Esophagus muscularis mucosa (tissue), 4 donors: ENCODE results near the gene ARID5A. TPM values are rescaled to one million over a fixed set of nuclear protein-coding genes. Genes with fewer than 3 reads are reported as not detected.

ENCODE experiments used
- DNase-seq: peaks from one replicate; pipeline ENCODE4 v3.0.0-alpha.2; 2017; ENCODE audit errors: extremely low spot score
- H3K27ac ChIP-seq, 4 donors: fragments of 200-600 bp; sonication (generic); replicated peaks in 1 of 4; 1 replicate in 3 of 4; 2 replicates in 1 of 4; pipeline ENCODE4 v1.5.1; 2016 to 2019; ENCODE audit warnings: mild to moderate bottlenecking in 1 of 4
- H3K27me3 ChIP-seq, 4 donors: fragments of 200-600 bp; sonication (generic); one replicate each; pipeline versions ENCODE4 v1.5.1 to v1.6.0; 2016 to 2019
- H3K36me3 ChIP-seq, 4 donors: fragments of 200-600 bp; sonication (generic); one replicate each; pipeline ENCODE4 v1.5.1; 2016 to 2019
- H3K4me1 ChIP-seq, 4 donors: fragments of 200-600 bp; sonication (generic); one replicate each; pipeline ENCODE4 v1.5.1; 2016 to 2019
- H3K4me3 ChIP-seq, 4 donors: fragments of 200-600 bp; sonication (generic); 1 replicate in 2 of 4; 2 replicates in 2 of 4; pipeline ENCODE4 v1.5.1; 2016 to 2019; ENCODE audit warnings: mild to moderate bottlenecking in 4 of 4, moderate library complexity in 1 of 4
- H3K9me3 ChIP-seq, 4 donors: fragments of 200-600 bp; sonication (generic); 1 replicate in 3 of 4; 2 replicates in 1 of 4; pipeline ENCODE4 v1.5.1; 2016 to 2019
- EP300 ChIP-seq: sonication (generic); formaldehyde crosslinking; IDR thresholded peaks from one replicate; pipeline ENCODE4 v1.6.1; 2017; ENCODE audit warnings: antibody characterized with exemption
- POLR2A ChIP-seq: fragments of 450-650 bp; IDR thresholded peaks from one replicate; pipeline ENCODE4 v1.6.1; 2017; ENCODE audit warnings: antibody characterized with exemption, moderate library complexity, mild to moderate bottlenecking, low read depth
- POLR2AphosphoS5 ChIP-seq, 2 donors: sonication (generic); formaldehyde crosslinking; IDR thresholded peaks; one replicate each; pipeline ENCODE4 v1.6.1; 2017; ENCODE audit warnings: antibody characterized with exemption in 2 of 2
- WGBS: methylation state at CpG from one replicate; pipeline ENCODE4 v1.1.5; 2018; 5-methylcytosine and 5-hydroxymethylcytosine counted together
- intact Hi-C: fragments of 100-400 bp; cut with DNase I; formaldehyde crosslinking; loops from one replicate; pipeline ENCODE4 v1.15.1; 2023
- total RNA-seq, 4 donors: library from RNA; depleted of rRNA; stranded (reverse); fragments of >200 nt; gene quantifications; one replicate each; pipeline versions ENCODE4 v1.1.0 to v1.2.1, GENCODE V29; 2016
- TF ChIP-seq, protein P1 (sequence below), 3 experiments: fragments of 200-600 bp in 2 of 3; fragments of 450-650 bp in 1 of 3; sonication (generic) in 2 of 3; IDR thresholded peaks; one replicate each; pipeline ENCODE4 v1.5.1; 2017 to 2019; ENCODE audit warnings: antibody characterized with exemption in 3 of 3, mild to moderate bottlenecking in 2 of 3, moderate library complexity in 1 of 3

ARID5A gene
- total RNA-seq, 4 donors from 2014 or later: 26.2 to 238 (median 70.7) TPM

DNA sequence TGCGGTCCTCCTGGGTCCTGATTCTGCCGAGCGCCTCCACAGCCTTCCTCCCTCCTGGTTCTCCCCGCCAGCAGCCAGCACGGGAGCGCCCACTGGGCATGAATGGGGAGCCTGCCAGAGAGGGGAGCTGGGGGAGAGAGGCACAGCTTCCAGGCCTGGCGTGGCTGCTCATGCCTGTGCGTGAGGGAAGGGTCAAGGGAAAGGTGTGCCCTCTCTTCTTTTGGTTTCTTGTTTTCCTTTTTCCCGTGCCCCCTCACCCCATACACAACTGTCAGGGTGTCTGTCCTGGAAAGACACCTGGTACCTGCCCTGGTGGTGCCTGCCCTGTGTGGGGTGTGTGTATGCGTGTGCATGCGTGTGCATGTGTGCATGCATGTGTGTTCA, 26.7 kb upstream of the ARID5A start:
- H3K36me3 ChIP-seq: no peaks in the 10 kb centered on the region
- intact Hi-C loops: loop anchor here (1.0 to 10.0 kb wide), 4 partner anchors 38 to 375 kb away; partner anchors contain the start of gene ASTL
- no peak for DNase-seq
- H3K27ac ChIP-seq: no peak overlapping the region
- no peak for TF ChIP-seq POLR2AphosphoS5 (IDR thresholded peaks at IDR 0.05)
- no peak for TF ChIP-seq POLR2A
- no peak for TF ChIP-seq EP300
- TF ChIP-seq, protein P1, sequence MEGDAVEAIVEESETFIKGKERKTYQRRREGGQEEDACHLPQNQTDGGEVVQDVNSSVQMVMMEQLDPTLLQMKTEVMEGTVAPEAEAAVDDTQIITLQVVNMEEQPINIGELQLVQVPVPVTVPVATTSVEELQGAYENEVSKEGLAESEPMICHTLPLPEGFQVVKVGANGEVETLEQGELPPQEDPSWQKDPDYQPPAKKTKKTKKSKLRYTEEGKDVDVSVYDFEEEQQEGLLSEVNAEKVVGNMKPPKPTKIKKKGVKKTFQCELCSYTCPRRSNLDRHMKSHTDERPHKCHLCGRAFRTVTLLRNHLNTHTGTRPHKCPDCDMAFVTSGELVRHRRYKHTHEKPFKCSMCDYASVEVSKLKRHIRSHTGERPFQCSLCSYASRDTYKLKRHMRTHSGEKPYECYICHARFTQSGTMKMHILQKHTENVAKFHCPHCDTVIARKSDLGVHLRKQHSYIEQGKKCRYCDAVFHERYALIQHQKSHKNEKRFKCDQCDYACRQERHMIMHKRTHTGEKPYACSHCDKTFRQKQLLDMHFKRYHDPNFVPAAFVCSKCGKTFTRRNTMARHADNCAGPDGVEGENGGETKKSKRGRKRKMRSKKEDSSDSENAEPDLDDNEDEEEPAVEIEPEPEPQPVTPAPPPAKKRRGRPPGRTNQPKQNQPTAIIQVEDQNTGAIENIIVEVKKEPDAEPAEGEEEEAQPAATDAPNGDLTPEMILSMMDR (IDR thresholded peaks at IDR 0.05): no peak
- H3K4me1 ChIP-seq: peaks cover 8 to 23% (median 20%) of the 10 kb centered on the region in 4 donors
- WGBS: 56% methylated on average over 10 of the region's 11 CpGs
- no peaks in the 10 kb centered on the region for H3K27me3 ChIP-seq
- no peak overlapping the region for H3K4me3 ChIP-seq
- no peaks in the 10 kb centered on the region for H3K9me3 ChIP-seq

DNA sequence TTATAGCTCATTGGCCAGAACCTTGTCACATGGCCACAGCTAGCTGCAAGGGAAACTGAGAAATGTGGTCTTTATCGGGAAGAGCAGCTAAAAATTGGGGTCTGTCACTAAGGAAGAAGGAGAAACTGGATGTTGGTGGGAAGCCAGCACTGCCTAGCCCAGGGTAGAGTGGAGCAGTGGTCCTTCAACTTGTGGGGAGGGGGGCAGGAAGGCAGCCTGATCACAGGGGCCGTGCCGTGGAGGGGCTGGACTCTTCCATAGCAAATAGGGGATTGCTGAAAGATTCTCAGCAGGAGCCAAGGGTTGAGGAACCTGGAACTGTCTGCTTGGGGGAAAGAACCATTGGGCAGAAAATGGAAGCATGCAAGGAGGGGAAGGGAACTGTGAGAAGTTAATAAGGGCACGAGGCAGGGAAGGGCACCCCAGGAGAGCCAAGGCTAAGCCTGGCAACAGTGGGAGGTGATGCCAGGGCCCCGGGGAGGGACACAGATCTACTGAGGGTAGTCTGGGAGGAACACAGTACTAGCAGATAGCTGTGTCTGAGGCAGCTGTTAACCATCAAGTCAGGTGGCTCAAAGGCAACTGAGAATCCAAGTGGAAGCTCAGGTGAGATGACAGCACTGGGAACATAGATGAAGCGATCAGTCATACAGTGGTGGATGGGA, 25.5 kb upstream of the ARID5A start:
- H3K36me3 ChIP-seq: no peaks in the 10 kb centered on the region
- no peak overlapping the region for H3K27ac ChIP-seq
- no peak for DNase-seq
- H3K4me3 ChIP-seq: no peak overlapping the region
- H3K9me3 ChIP-seq: no peaks in the 10 kb centered on the region
- WGBS: 72% methylated on average over 6 of the region's 6 CpGs
- H3K27me3 ChIP-seq: no peaks in the 10 kb centered on the region
- peaks cover 8 to 23% (median 20%) of the 10 kb centered on the region in 4 donors for H3K4me1 ChIP-seq
- TF ChIP-seq, protein P1 (IDR thresholded peaks at IDR 0.05): no peak
- TF ChIP-seq POLR2AphosphoS5 (IDR thresholded peaks at IDR 0.05): no peak
- TF ChIP-seq POLR2A: no peak
- no peak for TF ChIP-seq EP300
- intact Hi-C loops: loop anchor here (5.0 kb wide), 1 partner anchor 41 kb away; no protein-coding TSS in a partner anchor

DNA sequence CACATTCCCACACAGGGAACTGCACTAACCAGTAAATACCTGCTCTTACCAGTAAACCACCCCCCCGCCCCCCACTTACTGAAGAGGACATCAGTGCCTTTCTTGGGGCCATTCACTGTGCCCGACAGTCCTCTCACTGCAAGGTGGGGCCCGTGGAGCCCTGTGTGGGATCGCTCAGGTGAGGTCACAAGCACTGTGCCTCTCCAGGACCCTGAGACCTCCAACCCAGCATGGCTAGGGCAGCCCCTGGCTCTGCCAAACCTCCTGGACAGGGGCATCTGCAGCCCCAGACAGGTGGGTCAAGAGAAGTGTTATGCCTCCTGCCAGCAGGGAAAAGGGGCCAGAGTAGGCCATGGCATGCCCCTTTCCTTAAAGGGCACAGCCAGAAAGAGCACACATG, 24.7 kb upstream of the ARID5A start:
- H3K36me3 ChIP-seq: no peaks in the 10 kb centered on the region
- H3K4me1 ChIP-seq: peaks cover 8 to 23% (median 20%) of the 10 kb centered on the region in 4 donors
- peaks cover 0 to 2% (median 0%) of the 10 kb centered on the region in 4 donors for H3K9me3 ChIP-seq
- H3K27me3 ChIP-seq: no peaks in the 10 kb centered on the region
- no peak overlapping the region for H3K4me3 ChIP-seq
- DNase-seq: no peak
- H3K27ac ChIP-seq: no peak overlapping the region
- TF ChIP-seq POLR2A (no peak), POLR2AphosphoS5 (IDR thresholded peaks at IDR 0.05) (no peak), EP300 (no peak)
- TF ChIP-seq, protein P1 (IDR thresholded peaks at IDR 0.05): no peak
- 75% methylated on average over 4 of the region's 4 CpGs for WGBS
- intact Hi-C loops: loop anchor here (5.0 kb wide), 1 partner anchor 40 kb away; no protein-coding TSS in a partner anchor

GRCh38 chr2:96512341-96512740, 24.2 kb upstream of the ARID5A start:
- intact Hi-C loops: loop anchor here (5.0 kb wide), 1 partner anchor 40 kb away; no protein-coding TSS in a partner anchor
- peaks cover 0 to 7% (median 2%) of the 10 kb centered on the region in 4 donors for H3K9me3 ChIP-seq
- no peak for DNase-seq
- WGBS: 82% methylated on average over 3 of the region's 4 CpGs
- TF ChIP-seq POLR2AphosphoS5 (IDR thresholded peaks at IDR 0.05) (no peak), EP300 (no peak), POLR2A (no peak)
- TF ChIP-seq, protein P1 (IDR thresholded peaks at IDR 0.05): no peak
- H3K27me3 ChIP-seq: no peaks in the 10 kb centered on the region
- H3K36me3 ChIP-seq: no peaks in the 10 kb centered on the region
- no peak overlapping the region for H3K27ac ChIP-seq
- no peak overlapping the region for H3K4me3 ChIP-seq
- peaks cover 8 to 23% (median 20%) of the 10 kb centered on the region in 4 donors for H3K4me1 ChIP-seq
